ENCODE measurements around the gene POMGNT2.

Gene POMGNT2

DNA sequence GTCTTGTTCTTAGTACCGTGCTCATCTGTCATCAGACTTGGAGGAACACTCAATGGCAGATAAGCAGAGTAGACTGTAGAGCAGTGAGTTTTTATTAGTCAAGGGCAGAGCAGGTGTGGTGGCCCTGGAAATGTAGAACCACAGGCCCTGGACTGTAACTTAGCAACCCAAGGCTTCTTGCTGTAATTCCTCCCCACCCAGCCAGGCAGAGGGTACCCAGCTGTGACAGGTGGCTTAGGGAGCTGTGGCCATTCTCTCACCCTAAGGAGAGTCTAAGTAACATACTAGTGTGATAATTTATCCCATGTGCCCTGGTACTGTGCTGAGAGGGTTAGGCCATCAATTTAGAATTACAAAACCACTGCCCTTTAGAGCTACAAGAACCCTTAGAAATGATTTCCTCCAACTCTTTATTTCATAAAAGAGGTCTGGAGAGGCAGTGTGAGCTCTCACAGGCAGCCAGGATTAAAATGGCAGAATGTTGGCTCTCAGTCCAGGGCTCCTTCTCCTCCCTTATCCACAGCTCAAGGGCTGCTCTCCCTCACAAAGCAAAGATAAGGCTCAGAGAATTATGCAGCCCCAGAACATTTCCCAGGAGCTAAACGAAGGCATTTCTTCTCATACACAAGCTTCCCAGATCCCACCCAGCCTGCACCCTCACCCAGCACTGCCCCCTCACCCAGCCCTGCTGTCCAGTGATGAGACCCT is 3.0 kb downstream of the POMGNT2 start:
- DNase-seq: no peak

DNA sequence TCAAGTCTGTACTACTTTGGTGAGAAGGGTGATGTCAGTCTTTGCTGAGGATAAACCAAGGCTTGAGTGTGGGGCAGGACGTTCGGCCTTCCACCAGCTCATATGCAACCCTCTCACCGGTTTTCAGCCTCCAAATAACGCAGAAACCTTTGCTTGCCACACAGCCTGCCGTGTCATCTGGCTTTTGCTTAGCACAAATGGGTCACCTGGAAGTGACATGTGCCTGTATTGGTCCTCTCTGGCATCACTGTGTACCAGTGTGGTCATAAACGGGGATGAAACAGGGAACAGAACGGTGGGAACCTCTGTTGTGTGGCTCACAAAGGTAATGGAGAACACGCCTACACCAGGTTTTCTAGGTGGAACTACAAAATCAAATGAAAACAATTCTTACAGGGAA is 7.1 kb downstream of the POMGNT2 start:
- DNase-seq: no peak

DNA sequence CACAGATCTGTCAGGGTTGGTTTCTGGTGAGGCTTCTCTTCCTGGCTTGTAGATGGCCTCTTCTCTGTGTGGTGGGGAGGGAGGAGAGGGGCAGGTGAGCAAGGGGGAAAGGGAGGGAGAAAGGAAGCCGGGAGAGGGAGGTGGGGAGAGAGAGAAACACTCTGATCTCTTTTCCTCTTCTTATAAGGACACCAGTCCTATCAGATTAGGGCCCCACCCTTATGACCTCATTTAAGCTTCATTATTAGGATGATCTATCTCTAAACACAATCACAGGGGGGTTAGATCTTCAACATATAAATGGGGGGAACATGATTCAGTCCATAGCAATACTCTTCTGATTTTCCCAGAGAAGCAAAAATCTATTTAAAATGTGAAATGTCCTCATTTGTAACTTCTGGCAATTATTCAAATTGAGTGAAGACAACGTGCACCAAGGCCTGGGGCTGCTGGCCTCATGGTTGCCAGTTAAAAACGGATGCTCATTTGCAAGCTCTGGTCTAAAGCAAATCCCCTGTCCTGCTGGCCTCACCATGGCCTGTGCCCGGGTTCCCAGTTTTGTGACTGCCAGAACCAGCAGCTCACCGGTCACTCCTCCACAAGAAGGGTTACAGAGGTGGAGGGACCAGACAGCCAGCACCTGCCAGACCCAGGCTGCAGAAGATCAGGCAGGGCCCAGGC is 8.3 kb downstream of the POMGNT2 start:
- no peak for DNase-seq

DNA sequence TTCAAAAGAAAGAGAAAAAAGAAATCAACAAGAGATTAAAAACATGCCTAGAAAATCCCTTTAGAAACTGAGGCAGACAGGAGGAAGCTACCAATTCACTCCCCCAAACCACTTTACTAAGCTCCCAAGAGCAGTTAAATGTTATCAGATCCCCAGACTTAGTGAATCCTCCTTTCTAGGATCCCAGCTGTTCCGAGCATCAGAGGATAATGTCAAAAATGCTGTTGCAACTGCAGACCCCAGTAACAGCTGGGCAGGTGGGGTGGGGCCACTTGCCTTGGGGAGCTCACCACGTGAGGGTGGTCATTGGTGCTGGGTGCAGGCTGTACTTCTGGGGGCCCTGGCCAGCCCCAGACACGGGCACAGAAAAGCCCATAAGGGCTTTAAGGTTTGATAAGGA is 9.1 kb downstream of the POMGNT2 start:
- DNase-seq: no peak

DNA sequence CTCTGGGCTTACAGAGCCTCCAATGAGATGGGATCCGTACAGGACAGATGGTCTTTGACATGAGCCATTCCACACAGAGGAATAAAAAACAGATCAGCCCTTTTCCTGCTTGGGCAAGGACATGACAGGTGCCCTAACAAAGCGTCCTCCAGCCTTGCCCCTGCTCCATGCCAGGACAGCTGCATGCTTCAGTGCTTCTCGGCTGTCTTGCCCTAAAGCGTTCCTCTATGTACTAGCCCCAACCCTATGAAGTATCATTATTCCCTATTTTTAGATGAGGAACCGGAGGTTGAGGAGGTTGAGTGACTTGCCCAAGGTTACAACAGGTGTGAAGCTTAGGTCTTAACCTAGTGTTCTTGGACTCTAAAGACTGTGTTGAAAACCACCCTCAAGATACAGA is 10.5 kb downstream of the POMGNT2 start:
- no peak for DNase-seq

DNA sequence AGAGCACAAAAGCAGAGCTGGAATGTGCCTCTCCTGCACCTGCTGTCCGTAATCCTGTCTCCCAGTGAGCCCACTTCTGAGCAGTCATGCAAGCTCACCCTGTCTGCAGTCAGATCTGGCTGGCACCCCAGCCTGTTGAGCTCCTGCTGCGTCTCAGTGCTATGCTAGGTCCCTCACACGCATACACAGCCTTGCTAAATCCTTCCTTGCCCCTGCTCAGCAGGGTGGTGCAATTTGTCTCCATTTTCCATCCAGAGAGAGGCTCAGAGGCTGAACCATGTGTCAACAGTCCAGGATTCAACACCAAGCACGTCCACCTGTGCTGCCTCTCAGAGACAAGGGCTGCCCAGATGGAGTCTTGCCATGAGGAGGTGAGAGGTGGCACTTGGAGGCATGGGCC is 11.0 kb downstream of the POMGNT2 start:
- DNase-seq: no peak

DNA sequence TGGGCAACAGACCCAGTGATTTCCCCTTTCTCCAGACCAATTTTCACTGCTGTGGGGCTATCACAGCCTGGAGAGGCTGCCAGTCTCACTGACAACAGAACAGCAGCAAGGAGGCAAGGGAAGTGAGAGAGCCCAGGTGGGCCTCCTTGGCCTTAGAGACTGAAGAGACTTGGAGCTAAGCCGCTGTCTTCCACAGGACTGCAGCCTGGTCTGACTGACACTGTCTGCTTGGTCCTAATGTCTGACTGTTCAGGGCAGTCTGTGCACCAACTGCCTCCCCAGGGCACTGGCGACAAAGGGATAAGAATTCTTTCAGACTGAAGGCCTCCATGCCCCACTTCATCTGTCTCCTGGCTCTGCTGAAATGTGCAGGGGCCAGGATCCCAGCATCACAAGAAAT is 11.5 kb downstream of the POMGNT2 start:
- DNase-seq: no peak

DNA sequence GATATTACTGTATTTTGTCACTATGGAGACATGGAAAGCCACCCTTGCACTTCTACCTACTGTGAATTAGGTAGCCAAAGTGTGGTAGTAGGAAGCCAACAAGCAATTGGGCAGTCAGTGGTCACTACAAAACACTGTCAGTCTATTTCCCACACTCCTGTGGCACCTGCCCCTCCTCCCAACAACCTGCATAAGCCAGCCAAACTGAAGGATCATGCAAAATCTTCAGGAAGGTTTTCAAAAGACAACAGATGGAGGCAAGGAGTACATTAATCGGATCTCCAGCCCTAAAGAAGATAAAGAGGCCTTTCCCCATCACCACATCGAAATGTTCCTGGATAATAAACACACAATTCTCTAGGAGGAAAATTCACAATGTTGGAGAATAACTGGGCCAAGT is 11.9 kb downstream of the POMGNT2 start:
- no peak for DNase-seq

DNA sequence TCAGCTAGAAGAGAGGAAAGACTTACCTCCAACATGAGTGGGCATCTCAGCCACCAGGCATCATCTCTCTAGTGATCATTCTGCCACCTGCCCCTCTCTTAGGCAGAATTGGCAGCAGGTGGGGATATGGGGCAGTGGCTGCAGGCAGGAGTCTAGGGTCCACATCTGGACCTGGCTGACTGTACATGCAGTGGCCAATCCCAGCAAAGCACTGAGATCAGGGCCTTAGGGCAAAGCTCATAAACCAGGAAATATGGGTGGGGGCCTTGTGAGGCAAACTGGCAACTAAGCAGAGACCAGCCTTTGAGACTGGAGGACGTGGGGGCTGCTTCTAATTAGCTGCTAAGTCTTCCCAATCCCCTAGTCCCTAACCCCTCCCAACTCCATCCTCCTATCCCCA is 12.9 kb downstream of the POMGNT2 start:
- no peak for DNase-seq

DNA sequence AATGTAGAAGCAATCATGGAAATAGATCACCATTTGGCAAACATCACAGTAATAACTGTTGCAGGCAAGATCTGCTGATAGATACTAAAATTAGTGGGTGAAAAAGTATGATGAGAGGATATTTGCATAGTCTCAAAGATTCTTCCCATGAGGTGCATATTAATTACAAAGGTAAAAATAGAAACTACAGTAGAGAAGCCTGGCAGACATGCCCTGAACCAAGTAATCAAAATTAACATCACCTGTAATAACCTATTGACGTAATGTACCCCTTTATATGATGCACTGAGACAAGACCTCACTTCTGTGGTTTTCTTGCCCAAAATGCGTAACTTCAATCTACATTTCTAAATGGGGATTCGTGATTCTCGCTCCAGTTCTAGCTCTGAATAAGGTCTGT is 14.4 kb downstream of the POMGNT2 start:
- DNase-seq: no peak

DNA sequence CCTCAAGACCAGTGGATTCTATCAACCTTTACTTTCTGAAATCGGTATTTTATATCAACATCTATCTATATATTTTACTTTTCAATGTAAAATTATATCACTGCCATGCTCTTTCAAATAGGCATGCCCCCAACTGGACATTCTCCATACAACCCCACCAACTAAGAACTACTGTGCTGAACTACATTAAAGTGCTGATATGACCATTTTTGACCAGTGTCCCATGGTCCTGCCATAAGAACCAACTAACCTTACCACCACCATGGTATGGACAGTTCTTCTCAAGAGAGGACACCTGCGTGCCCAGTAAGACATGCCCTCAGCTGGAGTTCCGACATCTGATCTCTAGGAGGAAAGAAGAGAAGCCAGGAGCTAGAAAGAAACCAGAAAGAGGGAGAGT is 15.6 kb downstream of the POMGNT2 start:
- DNase-seq: no peak

DNA sequence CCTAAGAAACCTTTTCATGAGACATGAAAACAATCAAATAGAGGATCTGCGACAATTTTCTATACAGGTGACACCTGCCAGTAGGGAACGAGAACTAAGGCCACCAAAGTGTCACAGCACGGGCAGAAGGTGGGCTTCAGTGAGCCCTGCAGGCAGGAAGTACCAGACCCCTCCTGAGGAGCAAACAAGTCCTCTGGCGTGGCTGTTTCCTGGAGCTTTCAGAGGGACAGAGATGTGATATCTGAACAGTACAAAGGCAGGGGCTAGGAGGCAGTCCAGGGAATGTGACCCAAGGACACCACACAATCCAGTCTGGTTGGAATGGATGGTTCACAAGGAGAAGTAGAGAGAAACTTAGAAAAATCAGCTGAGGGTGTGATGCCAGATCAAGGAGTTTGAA is 16.8 kb downstream of the POMGNT2 start:
- no peak for DNase-seq

DNA sequence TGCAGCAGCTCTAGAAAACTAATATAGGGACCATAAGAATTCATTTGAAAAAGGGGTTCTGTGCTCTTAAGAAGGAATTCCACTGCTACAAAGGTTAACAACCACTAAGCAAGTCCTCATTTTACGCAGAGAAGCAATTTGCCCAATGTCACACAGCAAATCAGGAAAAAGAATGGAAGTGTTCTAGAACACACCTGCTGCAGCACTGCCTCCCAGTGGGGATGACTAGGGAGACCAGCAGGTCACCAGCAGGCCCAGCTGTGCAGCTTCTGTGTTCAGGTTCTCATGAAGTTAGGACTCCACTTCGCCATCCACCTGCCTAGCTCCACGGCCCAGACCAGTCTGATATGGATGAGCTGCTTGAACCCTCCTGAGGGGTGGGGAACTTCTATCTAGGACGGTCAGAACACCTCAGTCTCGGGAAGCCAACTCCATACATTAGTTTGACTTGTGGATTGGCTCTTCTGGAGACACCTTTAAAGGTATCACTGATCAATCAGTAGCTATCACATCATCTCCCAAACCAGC is 18.6 kb downstream of the POMGNT2 start:
- no peak for DNase-seq

DNA sequence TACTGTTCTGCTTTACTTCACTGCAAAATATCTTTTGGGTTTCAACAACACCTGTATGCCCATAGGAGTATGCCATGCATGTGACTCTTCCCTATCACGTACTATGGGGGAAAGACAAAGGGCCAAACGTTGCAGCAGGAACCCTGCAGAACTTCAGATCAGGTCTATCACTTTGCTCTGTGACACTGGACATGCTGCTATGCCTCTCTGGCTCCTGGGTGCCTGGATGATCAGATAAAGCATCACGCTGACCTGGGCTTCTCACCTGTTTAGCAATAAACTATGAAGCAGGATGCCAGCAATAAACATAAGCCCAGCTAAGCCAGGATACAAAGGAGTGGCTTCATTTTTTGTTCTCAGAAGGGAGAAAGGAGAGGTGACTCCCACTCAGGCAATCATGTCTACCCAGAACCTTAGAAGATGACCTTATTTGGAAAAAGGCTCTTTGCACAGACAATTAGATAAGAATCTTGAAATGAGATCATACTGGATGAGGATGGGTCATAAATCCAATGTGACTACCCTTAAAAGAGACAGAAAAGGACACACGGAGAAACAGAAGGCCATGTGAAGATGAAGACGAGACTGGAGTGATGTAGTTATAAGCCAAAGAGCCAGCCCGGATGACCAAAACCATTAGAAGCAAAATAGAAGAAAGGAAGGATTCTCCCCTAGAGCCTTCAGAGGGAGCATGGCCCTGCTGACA is 19.3 kb downstream of the POMGNT2 start:
- no peak for DNase-seq

DNA sequence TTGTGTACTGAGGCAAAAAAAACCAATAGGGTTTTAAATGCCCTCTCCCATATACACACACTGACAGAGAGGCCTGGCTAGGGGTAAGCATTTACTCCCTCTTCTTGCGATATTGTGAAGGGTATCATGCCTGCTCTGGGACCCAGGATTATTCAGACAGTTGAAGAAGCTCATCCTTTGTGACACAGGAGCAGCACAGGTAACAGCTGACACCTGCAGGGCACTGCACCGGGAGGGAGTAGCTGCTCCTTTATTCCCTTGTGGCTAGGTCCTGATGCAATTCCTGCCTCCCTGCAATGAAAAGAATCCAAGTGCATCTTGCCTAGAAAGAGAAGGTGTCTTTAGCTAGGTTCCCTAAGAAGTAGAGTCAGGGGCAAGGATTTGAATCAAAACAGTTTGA is 23.4 kb downstream of the POMGNT2 start:
- DNase-seq: no peak

DNA sequence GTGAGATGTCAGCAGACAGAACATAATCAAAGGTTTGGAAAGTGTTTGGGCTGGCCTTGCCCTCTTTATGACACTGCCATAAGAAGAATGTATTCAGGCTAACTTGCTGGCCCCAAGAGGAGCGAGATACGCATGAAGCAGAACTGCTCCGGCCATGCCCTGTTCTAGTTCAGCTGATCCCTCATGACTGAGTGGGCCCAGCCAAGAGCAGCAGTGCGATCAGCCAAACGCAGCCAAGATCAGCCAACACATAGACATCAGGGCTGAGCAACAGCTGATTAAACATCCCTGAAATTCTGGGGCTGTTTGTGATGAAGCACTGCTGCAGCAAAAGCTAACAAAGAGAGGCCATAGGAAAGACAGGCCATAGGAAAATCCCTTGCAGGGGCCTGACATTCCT is 24.1 kb downstream of the POMGNT2 start:
- DNase-seq: no peak

DNA sequence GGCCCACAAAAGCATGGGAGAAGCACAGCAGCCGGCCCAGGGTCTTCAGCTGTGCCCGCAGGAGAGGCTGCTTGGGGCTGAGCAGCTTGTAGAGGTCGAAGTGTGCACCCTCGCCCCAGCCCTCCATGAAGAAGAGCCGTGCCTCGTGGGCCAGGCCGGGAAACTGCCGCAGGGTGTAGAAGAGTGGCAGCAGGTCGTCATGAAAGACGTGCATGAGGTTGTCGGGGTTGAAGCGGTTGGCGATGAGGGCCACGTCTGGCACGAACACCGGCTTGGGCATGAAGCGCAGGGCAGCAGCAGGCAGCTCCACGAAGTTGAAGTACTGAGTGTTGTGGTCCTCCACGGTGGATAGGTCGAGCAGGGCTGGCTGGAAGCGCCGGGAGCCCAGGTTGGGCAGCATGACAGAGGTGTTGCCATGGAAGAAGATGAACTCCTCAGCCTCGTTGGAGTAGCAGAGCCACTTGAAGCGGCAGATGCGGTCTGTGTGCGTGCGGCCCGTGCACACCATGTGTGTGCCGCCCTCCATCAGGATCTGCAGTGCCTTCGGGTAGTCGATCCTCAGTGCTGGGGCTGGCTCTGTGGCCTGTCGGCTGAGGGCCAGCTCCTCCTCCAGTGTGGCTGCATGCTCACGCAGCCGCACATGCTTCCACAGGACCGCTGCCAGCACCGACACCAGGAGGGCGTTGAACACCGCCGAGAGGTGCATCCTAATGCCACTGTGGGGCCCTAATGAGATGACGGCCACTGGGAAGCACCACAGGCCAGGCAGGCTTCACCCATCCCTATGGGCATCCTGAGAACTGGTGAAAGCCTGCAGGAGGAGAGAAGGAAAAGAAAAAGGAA is 24.9 kb downstream of the POMGNT2 start:
- DNase-seq: no peak

DNA sequence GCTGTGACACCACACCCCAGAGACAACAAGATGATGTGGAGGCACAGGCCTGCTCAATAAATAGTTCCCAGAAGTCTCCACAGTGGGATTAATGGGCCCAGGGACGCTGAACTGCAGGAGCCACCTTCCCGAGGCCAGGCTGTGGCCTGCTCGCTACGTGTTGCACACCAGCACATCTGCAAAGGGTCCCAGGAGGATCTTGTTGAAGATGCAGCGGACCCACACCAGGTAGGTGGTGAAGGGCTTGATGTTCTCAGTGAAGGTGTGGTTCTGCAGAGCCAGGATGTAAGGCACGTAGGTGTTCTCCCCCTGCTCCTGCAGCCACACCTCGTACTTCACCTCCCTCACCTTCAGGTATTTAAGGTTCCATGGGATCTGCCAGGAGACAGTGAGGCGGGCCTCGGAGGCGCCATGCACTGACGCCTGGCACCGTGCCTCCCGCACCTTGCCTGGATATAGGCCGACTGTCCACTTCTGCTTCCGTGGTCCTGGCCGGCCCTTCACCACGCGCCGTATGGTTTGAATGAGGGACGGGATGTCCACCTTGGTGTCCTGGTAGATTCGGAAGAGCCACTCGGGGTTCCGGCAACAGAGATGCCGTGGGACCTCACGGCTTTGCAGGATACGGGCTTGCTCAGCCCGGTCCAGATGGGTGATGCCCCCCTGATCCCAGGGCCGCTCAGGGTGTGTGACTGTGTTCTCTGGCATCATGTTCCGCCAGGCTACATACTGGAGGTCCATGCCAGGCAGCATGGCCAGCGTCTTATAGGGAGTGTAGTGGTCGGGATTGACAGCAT is 26.1 kb downstream of the POMGNT2 start:
- no peak for DNase-seq

DNA sequence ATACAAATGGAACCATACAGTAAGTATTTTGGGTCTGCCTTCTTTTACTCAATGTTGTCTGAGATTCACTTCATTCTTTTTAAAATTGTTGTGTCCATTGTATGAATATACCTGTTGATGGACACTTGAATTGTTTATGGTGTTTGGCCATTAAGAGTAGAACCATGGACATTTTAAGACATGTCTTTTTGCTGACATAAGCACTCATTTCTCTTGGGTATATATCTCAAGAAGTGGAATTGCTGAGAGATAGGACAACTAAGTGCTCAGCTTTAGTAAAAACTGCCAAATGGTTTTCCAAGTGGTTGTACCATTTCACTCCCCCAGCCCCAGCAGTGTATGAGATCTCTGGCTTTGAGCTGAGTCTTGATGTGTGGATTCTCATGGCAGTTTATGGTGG is 28.2 kb downstream of the POMGNT2 start:
- no peak for DNase-seq

DNA sequence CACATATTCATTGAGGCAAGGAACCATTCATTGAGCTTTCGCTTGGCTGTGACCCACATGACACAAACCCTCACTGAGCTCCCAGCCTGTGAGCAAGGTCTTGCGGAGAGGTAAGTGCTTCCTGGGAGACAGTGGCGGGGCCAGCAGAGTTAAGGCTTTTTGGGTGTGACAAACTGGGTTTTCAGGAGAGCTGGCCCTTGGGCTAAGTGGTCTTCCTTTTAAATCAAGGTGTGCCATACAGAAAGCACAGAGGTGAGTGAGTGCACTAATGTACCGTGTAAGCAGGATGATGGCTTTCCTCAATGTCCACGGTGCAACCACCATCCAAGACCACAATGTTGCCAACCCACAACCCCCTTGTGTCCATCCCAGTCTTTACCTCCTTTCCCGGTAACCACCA is 28.6 kb downstream of the POMGNT2 start:
- DNase-seq: no peak

DNA sequence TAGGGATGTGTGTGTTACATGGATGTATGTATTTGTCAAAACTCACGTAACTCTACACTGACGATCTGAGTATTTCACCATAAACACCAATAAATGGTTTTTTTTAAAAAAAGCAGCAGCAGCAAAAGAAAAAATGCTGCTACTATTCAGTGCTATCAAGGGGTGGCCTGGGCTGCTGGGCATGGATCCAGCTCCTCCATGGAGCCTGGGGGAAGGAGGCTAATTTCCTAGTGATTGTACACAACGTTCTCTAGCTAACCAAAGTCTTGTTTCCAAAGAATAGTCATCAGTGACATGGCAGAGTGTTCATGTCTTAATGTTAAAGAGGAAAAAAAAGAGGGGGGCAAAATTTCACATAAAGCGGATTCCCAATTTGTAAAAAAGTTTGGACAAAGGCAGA is 29.0 kb downstream of the POMGNT2 start:
- no peak for DNase-seq
